ENCODE measurements around the gene TCF3. TPM values are rescaled to one million over a fixed set of nuclear protein-coding genes. Genes with fewer than 3 reads are reported as not detected.

The TCF3 gene
- total and polyA plus RNA-seq, 2 of the 8 experiments (the other 6 are each of a cell fraction or from before 2014, with no cell fraction given), result 241 to 348 TPM

DNA sequence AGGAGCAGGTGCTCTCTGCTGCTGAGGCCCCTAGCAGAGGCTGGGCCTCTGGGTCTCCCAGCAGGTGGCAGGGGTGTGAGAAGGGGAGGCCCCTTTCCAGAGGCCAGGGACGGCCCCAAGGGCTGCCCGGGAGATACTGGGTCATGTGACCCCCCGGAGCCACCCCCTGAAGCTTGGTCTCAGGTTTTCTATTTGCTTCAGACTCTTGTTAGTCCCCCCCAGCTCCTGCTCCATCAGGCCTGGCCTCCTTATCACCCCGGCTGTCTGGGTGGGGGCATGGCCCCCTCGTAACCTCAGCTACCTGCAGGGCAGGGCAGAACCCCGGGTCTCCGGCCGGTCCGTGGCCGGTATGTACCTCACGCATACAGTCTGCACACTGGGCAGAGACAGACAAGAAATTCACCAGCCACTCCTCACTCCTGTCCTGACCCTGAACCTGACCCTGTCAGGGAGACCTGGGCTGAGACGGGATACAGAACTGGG is 13.2 kb upstream of the TCF3 start:
- no peak overlapping the region for H2AFZ ChIP-seq (ENCODE audit: low read length)
- no peak overlapping the region for H2AK5ac ChIP-seq (ENCODE audit: low read depth, low read length)
- H3K56ac ChIP-seq (replicated peaks; ENCODE audit: insufficient read length, low read depth, low read length), result no peak overlapping the region
- no peak overlapping the region; the same call in 1 of the 2 replicates for H2BK12ac ChIP-seq (ENCODE audit: low read depth, low read length)
- no peak overlapping the region for H2BK120ac ChIP-seq (replicated peaks; ENCODE audit: low read depth, low read length)
- ChIA-PET POLR2A (ENCODE audit: partially characterized antibody) (interaction anchor here (1.2 kb wide), 1 partner anchor 72 kb away, joined by 3 read pairs; no protein-coding TSS in a partner anchor), CTCF (ENCODE audit: partially characterized antibody) (interaction anchor here (0.7 to 1.1 kb wide), 2 partner anchors 11 to 117 kb away, joined by 3 to 4 read pairs; no protein-coding TSS in a partner anchor)
- H3K14ac ChIP-seq (ENCODE audit: insufficient read length), result no peak overlapping the region
- H3K9me3 ChIP-seq (ENCODE audit: insufficient read depth in 2 of 2, low read depth in 1 of 2, low read length in 1 of 2), result no peaks in the 10 kb centered on the region
- H3K4me3 ChIP-seq (ENCODE audit: extremely low read depth in 1 of 4, insufficient read depth in 2 of 4, low read depth in 3 of 4, low read length in 4 of 4), result no peak overlapping the region
- H4K5ac ChIP-seq (ENCODE audit: insufficient read length, low read depth, low read length), result no peak overlapping the region
- no peak overlapping the region for H2BK5ac ChIP-seq (ENCODE audit: low read depth, low read length)
- no peak overlapping the region for H3K23ac ChIP-seq (ENCODE audit: insufficient read length)
- H4K91ac ChIP-seq (replicated peaks; ENCODE audit: insufficient read length, low read length), result no peak overlapping the region
- WGBS, 2 experiments (ENCODE audit: extremely low coverage in 1 of 2, insufficient coverage in 1 of 2, insufficient read length in 1 of 2, insufficient replicate concordance in 2 of 2, low coverage in 1 of 2, low lambda C conversion rate in 2 of 2, missing lambda C conversion rate in 1 of 2), result 78% methylated on average over 11 of the region's 12 CpGs; no CpG with 5 or more reads in 1 of the 2 experiments
- H4K8ac ChIP-seq (ENCODE audit: extremely low read depth, insufficient read depth, low read length), result no peak overlapping the region
- DNase-seq (ENCODE audit: low read depth in 1 of 2, low spot score in 2 of 2), result no peak
- H4K20me1 ChIP-seq (replicated peaks in 1 of 2; ENCODE audit: control insufficient read depth in 1 of 2, insufficient read depth in 2 of 2, low read length in 2 of 2), result no peaks in the 10 kb centered on the region
- H2BK15ac ChIP-seq (ENCODE audit: low read length), result no peak overlapping the region
- H3K18ac ChIP-seq (ENCODE audit: extremely low read depth, low read length), result peak overlapping the region; percentile 60; the same call in 1 of the 2 replicates
- H2BK20ac ChIP-seq (ENCODE audit: low read length), result no peak overlapping the region
- no peak overlapping the region for H3K27ac ChIP-seq (ENCODE audit: low read depth, low read length)
- peaks cover 14% of the 10 kb centered on the region; the same call in 1 of the 2 replicates for H3K23me2 ChIP-seq (ENCODE audit: low read depth, low read length)
- peaks cover 16 to 34% (median 31%) of the 10 kb centered on the region in 4 experiments for H3K27me3 ChIP-seq (replicated peaks in 1 of 4; ENCODE audit: control insufficient read depth in 3 of 4, extremely low read depth in 1 of 4, insufficient read depth in 3 of 4, low read length in 3 of 4)
- FAIRE-seq, result no peak
- H3K4me1 ChIP-seq (replicated peaks in 1 of 4; ENCODE audit: control insufficient read depth in 3 of 4, insufficient read depth in 4 of 4, low read length in 3 of 4), result peaks cover 0 to 10% (median 8%) of the 10 kb centered on the region in 4 experiments; a peak in 6 of 7 replicates
- H3K79me2 ChIP-seq (ENCODE audit: control insufficient read depth in 1 of 2, insufficient read depth in 2 of 2, low read length in 2 of 2), result no peaks in the 10 kb centered on the region
- no peak overlapping the region for H3K4ac ChIP-seq (replicated peaks; ENCODE audit: insufficient read length, low read depth, low read length)
- H3K4me2 ChIP-seq (ENCODE audit: insufficient read depth in 1 of 2, low read depth in 2 of 2, low read length in 2 of 2), result no peak overlapping the region
- no peak overlapping the region for H3K9ac ChIP-seq (replicated peaks in 1 of 4; ENCODE audit: extremely low read depth in 1 of 4, low read depth in 3 of 4, low read length in 3 of 4)
- no peaks in the 10 kb centered on the region for H3K79me1 ChIP-seq (ENCODE audit: low read depth, low read length)
- TF ChIP-seq PHF8 (conservative IDR thresholded peaks at IDR 0.05; ENCODE audit: low read depth, low read length) (no peak), MAFK (IDR thresholded peaks at IDR 0.05; ENCODE audit: low read depth, low read length) (no peak), KDM1A (IDR thresholded peaks at IDR 0.05; ENCODE audit: borderline replicate concordance, low read length) (no peak), NRF1 (IDR thresholded peaks at IDR 0.05; ENCODE audit: low read depth, low read length) (no peak), RBBP5 (IDR thresholded peaks at IDR 0.05; ENCODE audit: borderline replicate concordance, low read depth, low read length) (no peak)
- H3K36me3 ChIP-seq (ENCODE audit: control insufficient read depth in 2 of 4, insufficient read depth in 4 of 4, low read length in 3 of 4), result no peaks in the 10 kb centered on the region

Data from H1 (cell line).